Kidney (tissue), 14 donors: ENCODE results near the gene ADAMTS14. TPM values are rescaled to one million over a fixed set of nuclear protein-coding genes. Genes with fewer than 3 reads are reported as not detected.
A peak's percentile ranks its signal among the peaks of the same experiment; 100 is the strongest.

Experiments used
- DNase-seq, 5 donors: peaks; one replicate each; pipeline ENCODE4 v3.0.0-alpha.2; 2013 to 2020
- FAIRE-seq: peaks from 2 replicates; lab custom pipeline; 2012; peaks lifted over from hg19 to GRCh38; lab: Jason Lieb, UNC
- H3K27ac ChIP-seq, 2 donors: one replicate each; pipeline ENCODE4 v1.7.0; 2013; ENCODE audit warnings: low read depth in 2 of 2, low read length in 2 of 2, inconsistent platforms in 1 of 2
- H3K27me3 ChIP-seq: one replicate; pipeline ENCODE4 v1.7.1; 2013; ENCODE audit warnings: low read length, inconsistent platforms; ENCODE audit not compliant: control insufficient read depth, insufficient read depth
- H3K36me3 ChIP-seq, 3 donors: one replicate each; pipeline versions ENCODE4 v1.7.0 to v1.7.1; 2013; ENCODE audit warnings: low read length in 3 of 3, control low read depth in 1 of 3, inconsistent platforms in 1 of 3; ENCODE audit not compliant: insufficient read depth in 3 of 3, control insufficient read depth in 2 of 3
- H3K4me1 ChIP-seq, 3 donors: one replicate each; pipeline versions ENCODE4 v1.7.0 to v1.7.1; 2013; ENCODE audit warnings: low read length in 3 of 3, inconsistent platforms in 1 of 3, low read depth in 1 of 3; ENCODE audit not compliant: control insufficient read depth in 2 of 3, insufficient read depth in 2 of 3
- H3K4me3 ChIP-seq, 3 donors: one replicate each; pipeline versions ENCODE4 v1.7.0 to v1.8.1; 2013; ENCODE audit warnings: low read length in 3 of 3, control low read depth in 1 of 3, inconsistent platforms in 1 of 3
- H3K9ac ChIP-seq, 3 donors: one replicate each; pipeline versions ENCODE4 v1.7.0 to v1.7.1; 2013; ENCODE audit warnings: low read length in 3 of 3, control low read depth in 1 of 3, inconsistent platforms in 1 of 3
- H3K9me3 ChIP-seq, 3 donors: one replicate each; pipeline versions ENCODE4 v1.7.0 to v1.7.1; 2013; ENCODE audit warnings: low read length in 3 of 3, control low read depth in 1 of 3, inconsistent platforms in 1 of 3; ENCODE audit not compliant: control insufficient read depth in 2 of 3, insufficient read depth in 1 of 3
- intact Hi-C: fragments of 100-400 bp; cut with DNase I; formaldehyde crosslinking; loops from one replicate; pipeline ENCODE4 v1.11.1; 2022
- polyA plus RNA-seq: library from polyadenylated mRNA; stranded (reverse); fragments of 350-450 nt; fragmentation: Illumina TruSeq; extraction: RNeasy Lipid Tissue Mini Kit (QIAGEN cat#74804); gene quantifications from one replicate; pipeline ENCODE4 v1.2.3, GENCODE V29; 2014; ENCODE audit warnings: low read depth, low replicate concordance; ENCODE audit not compliant: insufficient read depth
- total RNA-seq: library from RNA; stranded (reverse); fragmentation: NEBNext Ultra II Directional; extraction: Animal tissue kit (Norgen Biotek cat#: 25700); gene quantifications from one replicate; pipeline ENCODE4 v1.2.1, GENCODE V29; 2021
- TF ChIP-seq, protein P1 (sequence below): IDR thresholded peaks from 3 replicates; pipeline ENCODE4 v1.5.1; 2012; ENCODE audit warnings: mild to moderate bottlenecking, moderate library complexity, borderline replicate concordance; ENCODE audit not compliant: insufficient read depth; ENCODE audit errors: extremely low read depth
- donor health status: control.
- donor health status: control.
- donor health status: control.
- donor health status: control.
- donor health status: control.
- donor health status: DM: yes; HTN: yes; CAD: no.
- donor health status: Normal renal cell carcinoma (clear cell type).

The ADAMTS14 gene
- total and polyA plus RNA-seq, 2 donors from 2014 or later = 0.47 TPM; not detected in 1

- FAIRE-seq (no peak), DNase-seq (no peak)
- H3K9me3 ChIP-seq = no peaks in the 10 kb centered on the region
- no peaks in the 10 kb centered on the region for H3K4me1 ChIP-seq
- no peaks in the 10 kb centered on the region for H3K27me3 ChIP-seq
- H3K36me3 ChIP-seq = no peaks in the 10 kb centered on the region
- no peak overlapping the region for H3K27ac ChIP-seq
- no peak overlapping the region for H3K9ac ChIP-seq
- intact Hi-C loops = no loop called here
- TF ChIP-seq, protein P1, sequence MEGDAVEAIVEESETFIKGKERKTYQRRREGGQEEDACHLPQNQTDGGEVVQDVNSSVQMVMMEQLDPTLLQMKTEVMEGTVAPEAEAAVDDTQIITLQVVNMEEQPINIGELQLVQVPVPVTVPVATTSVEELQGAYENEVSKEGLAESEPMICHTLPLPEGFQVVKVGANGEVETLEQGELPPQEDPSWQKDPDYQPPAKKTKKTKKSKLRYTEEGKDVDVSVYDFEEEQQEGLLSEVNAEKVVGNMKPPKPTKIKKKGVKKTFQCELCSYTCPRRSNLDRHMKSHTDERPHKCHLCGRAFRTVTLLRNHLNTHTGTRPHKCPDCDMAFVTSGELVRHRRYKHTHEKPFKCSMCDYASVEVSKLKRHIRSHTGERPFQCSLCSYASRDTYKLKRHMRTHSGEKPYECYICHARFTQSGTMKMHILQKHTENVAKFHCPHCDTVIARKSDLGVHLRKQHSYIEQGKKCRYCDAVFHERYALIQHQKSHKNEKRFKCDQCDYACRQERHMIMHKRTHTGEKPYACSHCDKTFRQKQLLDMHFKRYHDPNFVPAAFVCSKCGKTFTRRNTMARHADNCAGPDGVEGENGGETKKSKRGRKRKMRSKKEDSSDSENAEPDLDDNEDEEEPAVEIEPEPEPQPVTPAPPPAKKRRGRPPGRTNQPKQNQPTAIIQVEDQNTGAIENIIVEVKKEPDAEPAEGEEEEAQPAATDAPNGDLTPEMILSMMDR = no peak
- H3K4me3 ChIP-seq = no peak overlapping the region
These were observed 21.5 kb downstream of the ADAMTS14 start for GRCh38 chr10:70693619-70694335.

- Histone ChIP-seq H3K9me3 (no peaks in the 10 kb centered on the region), H3K27ac (no peak overlapping the region), H3K27me3 (no peaks in the 10 kb centered on the region), H3K4me3 (no peak overlapping the region), H3K9ac (no peak overlapping the region), H3K36me3 (no peaks in the 10 kb centered on the region), H3K4me1 (no peaks in the 10 kb centered on the region)
- FAIRE-seq (no peak), DNase-seq (peak in 1 of 5 donors; percentile 52)
- intact Hi-C loops = no loop called here
- TF ChIP-seq, protein P1 = no peak
These were observed 22.3 kb downstream of the ADAMTS14 start for GRCh38 chr10:70694418-70695141.

- Histone ChIP-seq H3K27me3 (no peaks in the 10 kb centered on the region), H3K27ac (no peak overlapping the region), H3K36me3 (no peaks in the 10 kb centered on the region), H3K9me3 (no peaks in the 10 kb centered on the region), H3K9ac (no peak overlapping the region), H3K4me3 (no peak overlapping the region), H3K4me1 (no peaks in the 10 kb centered on the region)
- no peak for FAIRE-seq
- DNase-seq = no peak
- TF ChIP-seq, protein P1 = no peak
- intact Hi-C loops = no loop called here
These were observed 23.1 kb downstream of the ADAMTS14 start for GRCh38 chr10:70695241-70696030.
